AG10803 (cell line): ENCODE measurements around the gene PTGDR.
A peak's percentile ranks its signal among the peaks of the same experiment; 100 is the strongest.

Source experiments
- DNase-seq: peaks from one replicate; pipeline ENCODE4 v3.0.0; 2010; ENCODE audit warnings: low read depth
- H3K4me3 ChIP-seq: 2 replicates; pipeline ENCODE4 v1.5.1; 2011; ENCODE audit warnings: mild to moderate bottlenecking, low read length, control low read depth
- CTCF ChIP-seq: conservative IDR thresholded peaks from 2 replicates; pipeline ENCODE4 v1.5.1; 2011; ENCODE audit warnings: mild to moderate bottlenecking, low read length, control low read depth, inconsistent platforms

The PTGDR gene

GRCh38 chr14:52263190-52263589 lies 4.3 kb upstream of the PTGDR start:
- H3K4me3 ChIP-seq: no peak overlapping the region
- TF ChIP-seq CTCF: no peak
- no peak for DNase-seq

GRCh38 chr14:52265253-52265652 lies 2.2 kb upstream of the PTGDR start:
- no peak for TF ChIP-seq CTCF
- DNase-seq: no peak
- no peak overlapping the region for H3K4me3 ChIP-seq

DNA sequence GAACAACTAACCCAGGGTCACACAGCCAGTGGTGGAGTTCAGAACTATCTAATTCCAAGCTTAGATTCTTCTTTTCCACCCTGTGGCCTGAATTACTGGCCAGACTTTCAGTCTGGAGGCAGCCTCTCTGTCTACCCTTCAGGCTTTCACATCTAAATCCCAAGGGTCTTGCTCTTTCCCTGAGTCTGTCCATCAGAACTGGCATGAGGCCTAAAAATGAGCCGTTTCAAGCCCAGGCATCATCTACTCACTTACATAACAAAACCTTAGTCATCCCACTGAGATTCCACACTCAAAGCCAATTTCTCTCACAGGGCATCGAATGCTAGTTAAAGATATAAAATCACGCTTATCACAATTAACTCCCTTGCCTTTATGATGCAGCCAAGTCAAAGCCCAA lies 1.3 kb upstream of the PTGDR start:
- H3K4me3 ChIP-seq: no peak overlapping the region
- TF ChIP-seq CTCF: no peak
- peak; percentile 65 for DNase-seq

DNA sequence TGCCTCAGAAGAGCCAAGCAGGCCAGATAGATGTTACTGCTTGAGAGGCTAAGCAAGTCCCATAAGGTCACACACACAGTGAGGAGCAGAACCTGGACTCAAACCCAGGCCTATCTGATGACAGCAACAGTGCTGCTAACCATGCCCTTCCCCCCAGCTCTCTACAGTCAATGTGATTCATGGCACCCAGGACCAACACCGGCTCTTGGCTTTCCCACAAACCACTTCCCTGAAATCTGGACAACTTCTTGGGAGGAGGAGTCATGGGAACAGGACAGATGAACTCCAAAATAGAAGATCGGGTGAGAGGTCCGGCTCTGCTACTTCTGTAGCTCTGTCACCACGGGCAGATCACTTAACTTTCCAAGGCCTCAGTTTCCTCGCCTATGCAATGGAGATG lies 716 bp upstream of the PTGDR start:
- peak; percentile 12 for DNase-seq
- H3K4me3 ChIP-seq: no peak overlapping the region
- TF ChIP-seq CTCF: no peak

DNA sequence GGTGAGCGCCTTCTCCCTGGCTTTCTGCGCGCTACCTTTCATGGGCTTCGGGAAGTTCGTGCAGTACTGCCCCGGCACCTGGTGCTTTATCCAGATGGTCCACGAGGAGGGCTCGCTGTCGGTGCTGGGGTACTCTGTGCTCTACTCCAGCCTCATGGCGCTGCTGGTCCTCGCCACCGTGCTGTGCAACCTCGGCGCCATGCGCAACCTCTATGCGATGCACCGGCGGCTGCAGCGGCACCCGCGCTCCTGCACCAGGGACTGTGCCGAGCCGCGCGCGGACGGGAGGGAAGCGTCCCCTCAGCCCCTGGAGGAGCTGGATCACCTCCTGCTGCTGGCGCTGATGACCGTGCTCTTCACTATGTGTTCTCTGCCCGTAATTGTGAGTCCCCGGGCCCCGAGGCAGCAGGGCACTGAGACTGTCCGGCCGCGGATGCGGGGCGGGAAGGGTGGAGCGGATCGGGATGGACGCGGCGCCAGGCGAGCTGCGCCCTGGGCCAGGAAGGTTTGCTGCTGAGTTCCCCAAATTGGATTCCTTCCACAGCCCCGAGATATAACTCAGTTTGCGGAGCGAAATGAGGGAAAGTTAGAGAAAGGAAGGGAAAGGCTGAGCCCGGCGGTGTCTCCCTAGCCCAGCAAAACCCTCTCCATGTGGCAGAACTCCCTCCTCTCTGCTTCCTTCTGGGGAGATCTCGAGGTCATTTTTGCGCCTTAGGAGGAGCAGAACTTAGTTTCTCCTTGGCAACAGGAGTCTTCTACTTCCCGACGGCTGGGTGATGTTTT lies 972 bp downstream of the PTGDR start:
- no peak for TF ChIP-seq CTCF
- no peak overlapping the region for H3K4me3 ChIP-seq
- peak; percentile 5 for DNase-seq

- H3K4me3 ChIP-seq: no peak overlapping the region
- DNase-seq: no peak
- TF ChIP-seq CTCF: no peak
Observed at GRCh38 chr14:52269100-52269499, 1.6 kb downstream of the PTGDR start.

DNA sequence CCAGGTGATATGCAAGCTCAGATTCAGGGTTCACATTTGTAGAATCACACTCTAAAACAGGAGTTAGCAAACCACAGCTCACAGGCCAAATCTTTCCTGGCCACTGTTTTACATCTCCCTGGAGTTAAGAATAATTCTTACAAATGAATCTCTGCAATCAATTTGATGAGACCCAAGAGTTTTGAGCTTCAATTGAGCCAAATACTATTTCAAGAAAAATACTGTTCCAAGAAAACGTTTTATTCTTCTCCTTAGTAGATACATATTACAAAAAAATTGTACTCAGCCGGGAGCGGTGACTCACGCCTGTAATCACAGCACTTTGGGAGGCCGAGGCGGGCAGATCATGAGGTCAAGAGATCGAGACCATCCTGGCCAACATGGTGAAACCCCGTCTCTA lies 2.5 kb downstream of the PTGDR start:
- no peak for DNase-seq
- no peak for TF ChIP-seq CTCF
- no peak overlapping the region for H3K4me3 ChIP-seq
